Left renal cortex interstitium (tissue), 4 donors: ENCODE measurements around the gene B3GNT9. TPM values are rescaled to one million over a fixed set of nuclear protein-coding genes. Genes with fewer than 3 reads are reported as not detected.

ENCODE experiments used
- polyA plus RNA-seq, 4 donors: library from polyadenylated mRNA; unstranded; fragments of 120-200 nt; gene quantifications; one replicate each; pipeline ENCODE4 v1.2.1, GENCODE V29; 2013; ENCODE audit not compliant: insufficient read length in 4 of 4

The B3GNT9 gene
- polyA plus RNA-seq, 4 donors = 7.5 to 15.1 (median 10.4) TPM

Other genes starting within 250 kb of the B3GNT9 start
- 100 to 1,000 TPM; 248 to 312 (median 277) TPM for gene CDH16, start 232.1 kb downstream of the B3GNT9 start, polyA plus RNA-seq
- 1 to 10 TPM; 2.6 to 4.1 (median 3.5) TPM for gene RRAD, start 225.5 kb downstream of the B3GNT9 start, polyA plus RNA-seq
- gene CIAO2B, start 216.6 kb downstream of the B3GNT9 start, polyA plus RNA-seq = 100 to 1,000 TPM in 2 of 4 donors, 10 to 100 TPM in 2; 91.7 to 120 (median 98.8) TPM
- 10 to 100 TPM; 40.3 to 49.6 (median 45.3) TPM for gene CES2, start 215.5 kb downstream of the B3GNT9 start, polyA plus RNA-seq
- gene CES3, start 189.7 kb downstream of the B3GNT9 start, polyA plus RNA-seq = 1 to 10 TPM; 1.3 to 3.7 (median 2.9) TPM
- gene CES4A, start 162.4 kb downstream of the B3GNT9 start, polyA plus RNA-seq = 10 to 100 TPM in 2 of 4 donors, 1 to 10 TPM in 2; 4.6 to 12.3 (median 9.5) TPM
- gene CBFB, start 121.8 kb downstream of the B3GNT9 start, polyA plus RNA-seq = 10 to 100 TPM; 62.3 to 77.1 (median 65.0) TPM
- 10 to 100 TPM; 21.0 to 28.5 (median 25.5) TPM for gene PHAF1, start 41.1 kb downstream of the B3GNT9 start, polyA plus RNA-seq
- 1 to 10 TPM; 4.3 to 7.0 (median 6.1) TPM for gene TRADD, start 8.9 kb upstream of the B3GNT9 start, polyA plus RNA-seq
- gene FBXL8, start 9.0 kb upstream of the B3GNT9 start, polyA plus RNA-seq = 1 to 10 TPM; 1.3 to 2.8 (median 1.9) TPM
- 1 to 10 TPM; 1.2 to 3.2 (median 1.6) TPM for gene HSF4, start 13.7 kb upstream of the B3GNT9 start, polyA plus RNA-seq
- 1 to 10 TPM; 3.6 to 8.3 (median 6.0) TPM for gene NOL3, start 19.5 kb upstream of the B3GNT9 start, polyA plus RNA-seq
- gene MATCAP1, start 33.0 kb upstream of the B3GNT9 start, polyA plus RNA-seq = 10 to 100 TPM; 23.9 to 68.7 (median 45.6) TPM
- 1 to 10 TPM; 4.9 to 7.8 (median 6.7) TPM for gene EXOC3L1, start 39.1 kb upstream of the B3GNT9 start, polyA plus RNA-seq
- 10 to 100 TPM; 53.3 to 79.1 (median 62.8) TPM for gene E2F4, start 41.2 kb upstream of the B3GNT9 start, polyA plus RNA-seq
- gene ELMO3, start 48.1 kb upstream of the B3GNT9 start, polyA plus RNA-seq = 1 to 10 TPM; 5.7 to 7.7 (median 6.3) TPM
- gene TMEM208, start 76.1 kb upstream of the B3GNT9 start, polyA plus RNA-seq = 10 to 100 TPM; 41.0 to 55.0 (median 44.0) TPM
- 10 to 100 TPM; 28.9 to 52.4 (median 43.5) TPM for gene FHOD1, start 96.5 kb upstream of the B3GNT9 start, polyA plus RNA-seq
- gene SLC9A5, start 98.0 kb upstream of the B3GNT9 start, polyA plus RNA-seq = 1 to 10 TPM; 2.3 to 5.9 (median 4.5) TPM
- 10 to 100 TPM; 10.4 to 22.6 (median 15.2) TPM for gene PLEKHG4, start 128.5 kb upstream of the B3GNT9 start, polyA plus RNA-seq
- 1 to 10 TPM in 3 of 4 donors, under 1 TPM in 1; 0.95 to 2.5 (median 1.6) TPM for gene KCTD19, start 175.7 kb upstream of the B3GNT9 start, polyA plus RNA-seq
- 10 to 100 TPM in 1 of 4 donors, 1 to 10 TPM in 3; 2.4 to 10.5 (median 4.7) TPM for gene LRRC36, start 175.8 kb upstream of the B3GNT9 start, polyA plus RNA-seq
- gene TPPP3, start 242.5 kb upstream of the B3GNT9 start, polyA plus RNA-seq = 10 to 100 TPM; 52.9 to 79.1 (median 57.8) TPM